ENCODE measurements around the gene PCID2. TPM values are rescaled to one million over a fixed set of nuclear protein-coding genes. Genes with fewer than 3 reads are reported as not detected.

The PCID2 gene
- total and polyA plus RNA-seq, 7 experiments from 2014 or later: 44.2 to 84.4 (median 77.1) TPM

DNA sequence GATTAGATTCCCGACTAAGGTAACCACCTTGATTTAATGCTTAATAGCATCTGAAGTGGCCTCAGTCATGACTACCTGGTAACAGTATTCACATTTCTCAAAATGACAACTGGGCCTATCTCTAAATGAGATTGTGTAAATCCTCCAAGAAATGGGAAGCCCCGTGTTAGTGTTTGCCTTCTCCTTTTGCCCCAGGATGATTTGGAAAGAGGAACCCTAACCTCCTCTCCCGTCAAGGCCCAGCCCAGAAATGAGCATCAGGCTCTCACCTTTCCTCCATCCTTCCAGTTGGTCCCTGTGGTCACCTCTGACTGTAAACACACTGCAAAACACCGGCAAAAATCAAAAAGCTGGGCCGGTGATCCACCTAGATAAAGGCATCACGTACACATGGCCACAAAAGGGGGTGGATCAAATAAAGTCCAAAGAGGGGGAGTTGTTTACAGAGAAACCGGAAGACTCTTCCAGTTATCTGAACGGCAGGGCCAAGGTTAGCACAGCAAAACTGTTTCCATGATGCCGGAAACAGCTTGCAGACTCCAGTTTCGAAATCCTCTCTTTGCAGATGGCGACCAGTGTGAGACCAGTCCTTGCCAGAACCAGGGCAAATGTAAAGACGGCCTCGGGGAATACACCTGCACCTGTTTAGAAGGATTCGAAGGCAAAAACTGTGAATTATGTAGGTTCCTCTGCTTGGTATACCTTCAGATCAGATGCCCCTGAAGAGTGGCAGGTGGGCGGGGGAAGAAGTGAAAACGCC, 69.5 kb downstream of the PCID2 start:
- Histone ChIP-seq H3K4me3 (ENCODE audit: low read length) (no peak overlapping the region), H3K9me3 (ENCODE audit: control insufficient read depth in 2 of 3, low read length in 3 of 3) (no peaks in the 10 kb centered on the region), H3K27me3 (ENCODE audit: control insufficient read depth in 2 of 2, insufficient read depth in 2 of 2, low read length in 2 of 2) (no peaks in the 10 kb centered on the region), H3K36me3 (ENCODE audit: control insufficient read depth in 2 of 3, insufficient read depth in 3 of 3, low read length in 3 of 3) (no peaks in the 10 kb centered on the region), H3K27ac (ENCODE audit: low read depth, low read length) (no peak overlapping the region), H3K4me1 (ENCODE audit: control insufficient read depth in 2 of 2, insufficient read depth in 2 of 2, low read length in 2 of 2) (no peaks in the 10 kb centered on the region)
- POLR2A ChIA-PET: no interaction called here
- Mint-ChIP-seq H3K9me3 (peaks cover 0 to 3% (median 0%) of the 10 kb centered on the region in 11 donors), H3K4me3 (no peak overlapping the region), H3K36me3 (no peaks in the 10 kb centered on the region), H3K27me3 (peaks cover 0 to 24% (median 4%) of the 10 kb centered on the region in 5 donors), H3K27ac (peak overlapping the region in 1 of 9 donors; percentile 53), H3K4me1 (no peaks in the 10 kb centered on the region)
- intact Hi-C loops (cut with micrococcal nuclease): no loop called here
- DNase-seq (no peak), ATAC-seq (no peak)
- CTCF ChIA-PET: no interaction called here

GRCh38 chr13:113137691-113138298, 70.7 kb downstream of the PCID2 start:
- no peak for ATAC-seq
- Mint-ChIP-seq H3K36me3 (no peaks in the 10 kb centered on the region), H3K27me3 (peaks cover 0 to 35% (median 4%) of the 10 kb centered on the region in 5 donors), H3K27ac (no peak overlapping the region), H3K9me3 (peaks cover 0 to 3% (median 0%) of the 10 kb centered on the region in 11 donors), H3K4me1 (no peaks in the 10 kb centered on the region), H3K4me3 (no peak overlapping the region)
- Histone ChIP-seq H3K27me3 (ENCODE audit: control insufficient read depth in 2 of 2, insufficient read depth in 2 of 2, low read length in 2 of 2) (no peaks in the 10 kb centered on the region), H3K4me3 (ENCODE audit: low read length) (no peak overlapping the region), H3K36me3 (ENCODE audit: control insufficient read depth in 2 of 3, insufficient read depth in 3 of 3, low read length in 3 of 3) (no peaks in the 10 kb centered on the region), H3K9me3 (ENCODE audit: control insufficient read depth in 2 of 3, low read length in 3 of 3) (no peaks in the 10 kb centered on the region), H3K27ac (ENCODE audit: low read depth, low read length) (no peak overlapping the region), H3K4me1 (ENCODE audit: control insufficient read depth in 2 of 2, insufficient read depth in 2 of 2, low read length in 2 of 2) (no peaks in the 10 kb centered on the region)
- CTCF ChIA-PET: no interaction called here
- no peak for DNase-seq
- POLR2A ChIA-PET: no interaction called here
- intact Hi-C loops (cut with micrococcal nuclease): no loop called here

DNA sequence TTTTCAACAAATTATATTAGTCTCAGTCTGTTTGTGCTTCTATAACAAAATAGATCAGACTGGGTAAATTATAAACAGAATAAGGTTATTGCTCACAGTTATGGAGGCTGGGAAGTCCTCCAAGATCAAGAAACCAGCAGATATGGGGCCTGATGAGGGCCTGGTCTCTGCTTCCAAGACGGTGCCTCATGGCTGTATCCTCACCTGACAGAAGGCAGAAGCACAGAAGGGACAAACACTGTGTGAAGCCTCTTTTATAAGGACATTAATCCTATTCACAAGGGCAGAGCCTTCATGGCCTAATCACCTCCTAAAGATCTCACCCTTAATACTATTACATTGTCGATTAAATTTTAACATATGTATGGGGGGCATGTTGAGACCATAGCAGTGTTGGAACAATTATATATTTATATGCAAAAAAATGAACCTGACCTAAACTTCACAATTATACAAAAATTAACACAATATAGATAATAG, 73.1 kb downstream of the PCID2 start:
- Histone ChIP-seq H3K36me3 (ENCODE audit: control insufficient read depth in 2 of 3, insufficient read depth in 3 of 3, low read length in 3 of 3) (no peaks in the 10 kb centered on the region), H3K9me3 (ENCODE audit: control insufficient read depth in 2 of 3, low read length in 3 of 3) (no peaks in the 10 kb centered on the region), H3K27ac (ENCODE audit: low read depth, low read length) (no peak overlapping the region), H3K4me1 (ENCODE audit: control insufficient read depth in 2 of 2, insufficient read depth in 2 of 2, low read length in 2 of 2) (no peaks in the 10 kb centered on the region), H3K4me3 (ENCODE audit: low read length) (no peak overlapping the region), H3K27me3 (ENCODE audit: control insufficient read depth in 2 of 2, insufficient read depth in 2 of 2, low read length in 2 of 2) (no peaks in the 10 kb centered on the region)
- no peaks in the 10 kb centered on the region for H3K4me1 Mint-ChIP-seq
- DNase-seq: no peak
- H3K4me3 Mint-ChIP-seq: no peak overlapping the region
- H3K9me3 Mint-ChIP-seq: peaks cover 0 to 3% (median 0%) of the 10 kb centered on the region in 11 donors
- H3K36me3 Mint-ChIP-seq: no peaks in the 10 kb centered on the region
- peaks cover 0 to 56% (median 4%) of the 10 kb centered on the region in 5 donors for H3K27me3 Mint-ChIP-seq
- ChIA-PET CTCF (no interaction called here), POLR2A (no interaction called here)
- intact Hi-C loops (cut with micrococcal nuclease): no loop called here
- ATAC-seq: no peak
- no peak overlapping the region for H3K27ac Mint-ChIP-seq

DNA sequence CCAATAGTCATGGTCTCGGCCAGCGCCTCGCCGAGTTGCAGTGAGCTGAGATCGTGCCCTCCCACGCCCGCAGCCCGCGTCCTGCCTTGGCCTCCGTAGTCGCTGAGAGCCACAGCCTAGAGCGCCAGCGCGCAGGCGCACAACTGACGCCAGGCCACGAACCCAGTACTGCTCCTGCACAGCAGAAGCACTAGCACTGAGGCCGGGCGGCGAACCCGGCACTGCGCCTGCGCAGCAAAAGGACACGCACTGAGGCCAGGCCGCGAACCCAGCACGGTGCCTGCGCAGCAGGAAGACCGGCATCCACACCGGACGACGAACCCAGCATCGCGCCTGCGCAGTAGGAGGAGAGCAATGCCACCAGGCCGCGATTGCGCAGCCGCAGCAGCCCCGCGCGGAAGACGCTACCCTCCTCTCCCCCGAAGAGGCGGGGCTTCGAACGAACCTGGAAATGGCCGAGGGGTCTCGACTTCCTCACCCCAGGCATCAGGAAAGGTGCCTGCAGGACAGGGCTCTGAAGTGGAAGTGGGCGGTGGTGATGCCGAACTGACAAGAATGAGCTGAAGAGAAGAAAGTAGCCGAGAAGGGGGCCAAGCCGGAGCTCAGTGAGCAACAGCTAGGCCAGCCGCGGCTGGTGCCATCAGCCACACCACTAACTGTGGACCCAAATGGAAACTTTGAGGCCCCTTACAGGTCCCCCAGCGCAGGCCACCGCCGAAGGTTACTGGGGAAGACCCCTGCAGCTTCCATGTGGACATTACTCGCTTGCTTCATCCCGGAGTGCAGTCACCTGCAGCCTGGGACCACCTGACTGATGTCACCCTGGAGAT, 78.3 kb downstream of the PCID2 start:
- ATAC-seq (peak; percentile 38), DNase-seq (peak in 3 of 9 donors; percentile 23 to 32 (median 27))
- intact Hi-C loops (cut with micrococcal nuclease): no loop called here
- Mint-ChIP-seq H3K4me1 (peaks cover 0 to 5% (median 1%) of the 10 kb centered on the region in 7 donors), H3K27ac (no peak overlapping the region), H3K4me3 (peak overlapping the region in 8 of 10 donors; percentile 37 to 76 (median 66)), H3K36me3 (no peaks in the 10 kb centered on the region), H3K27me3 (peaks cover 28 to 69% (median 28%) of the 10 kb centered on the region in 5 donors), H3K9me3 (peaks cover 0 to 2% (median 0%) of the 10 kb centered on the region in 11 donors)
- Histone ChIP-seq H3K4me3 (ENCODE audit: low read length) (peak overlapping the region; percentile 35), H3K27me3 (ENCODE audit: control insufficient read depth in 2 of 2, insufficient read depth in 2 of 2, low read length in 2 of 2) (no peaks in the 10 kb centered on the region), H3K27ac (ENCODE audit: low read depth, low read length) (no peak overlapping the region), H3K4me1 (ENCODE audit: control insufficient read depth in 2 of 2, insufficient read depth in 2 of 2, low read length in 2 of 2) (no peaks in the 10 kb centered on the region), H3K9me3 (ENCODE audit: control insufficient read depth in 2 of 3, low read length in 3 of 3) (no peaks in the 10 kb centered on the region), H3K36me3 (ENCODE audit: control insufficient read depth in 2 of 3, insufficient read depth in 3 of 3, low read length in 3 of 3) (no peaks in the 10 kb centered on the region)
- POLR2A ChIA-PET: no interaction called here
- CTCF ChIA-PET: no interaction called here

- H3K4me1 ChIP-seq (ENCODE audit: control insufficient read depth in 2 of 2, insufficient read depth in 2 of 2, low read length in 2 of 2): no peaks in the 10 kb centered on the region
- Mint-ChIP-seq H3K4me3 (peak overlapping the region in 7 of 10 donors; percentile 15 to 76 (median 48)), H3K27ac (peak overlapping the region in 1 of 9 donors; percentile 31), H3K36me3 (no peaks in the 10 kb centered on the region), H3K27me3 (peaks cover 28 to 68% (median 28%) of the 10 kb centered on the region in 5 donors), H3K4me1 (peaks cover 0 to 5% (median 1%) of the 10 kb centered on the region in 7 donors), H3K9me3 (peaks cover 0 to 1% (median 0%) of the 10 kb centered on the region in 11 donors)
- no peak overlapping the region for H3K4me3 ChIP-seq (ENCODE audit: low read length)
- CTCF ChIA-PET: no interaction called here
- no peaks in the 10 kb centered on the region for H3K9me3 ChIP-seq (ENCODE audit: control insufficient read depth in 2 of 3, low read length in 3 of 3)
- no peaks in the 10 kb centered on the region for H3K36me3 ChIP-seq (ENCODE audit: control insufficient read depth in 2 of 3, insufficient read depth in 3 of 3, low read length in 3 of 3)
- intact Hi-C loops (cut with micrococcal nuclease): no loop called here
- POLR2A ChIA-PET: no interaction called here
- no peaks in the 10 kb centered on the region for H3K27me3 ChIP-seq (ENCODE audit: control insufficient read depth in 2 of 2, insufficient read depth in 2 of 2, low read length in 2 of 2)
- no peak for DNase-seq
- no peak overlapping the region for H3K27ac ChIP-seq (ENCODE audit: low read depth, low read length)
- no peak for ATAC-seq
These were observed 79.0 kb downstream of the PCID2 start for GRCh38 chr13:113129480-113129879.

All from naive thymus-derived CD4-positive, alpha-beta T cell (primary cell).